Pancreas (tissue), 10 donors: Measurements from ENCODE around the gene PACRG. TPM values are rescaled to one million over a fixed set of nuclear protein-coding genes. Genes with fewer than 3 reads are reported as not detected.
A peak's percentile ranks its signal among the peaks of the same experiment; 100 is the strongest.

ENCODE experiments used
- ATAC-seq, 4 donors: fragments of 200-7000 bp; cut with Tn5 transposase; one replicate each; pipeline versions ENCODE4 v1.8.0 to v1.9.1; 2020; ENCODE audit warnings: mild to moderate bottlenecking in 4 of 4, moderate library complexity in 4 of 4
- DNase-seq, 6 donors: peaks; one replicate each; pipeline ENCODE4 v3.0.0-alpha.2; 2020
- FAIRE-seq: peaks from 2 replicates; lab custom pipeline; 2012; peaks lifted over from hg19 to GRCh38; lab: Jason Lieb, UNC
- H3K27ac ChIP-seq, 4 donors: fragments of 200-600 bp; sonication (generic); 1 replicate in 3 of 4; 2 replicates in 1 of 4; pipeline versions ENCODE4 v1.5.0 to v1.8.0; 2020
- H3K27me3 ChIP-seq, 4 donors: fragments of 200-600 bp; one replicate each; pipeline ENCODE4 v1.8.0; 2021
- H3K36me3 ChIP-seq, 3 donors: fragments of 200-600 bp; sonication (generic) in 1 of 3; one replicate each; pipeline versions ENCODE4 v1.5.0 to v1.8.0; 2020 to 2021
- H3K4me1 ChIP-seq, 3 donors: fragments of 200-600 bp; one replicate each; pipeline ENCODE4 v1.8.0; 2021
- H3K4me3 ChIP-seq, 4 donors: fragments of 200-600 bp; sonication (generic) in 2 of 4; one replicate each; pipeline versions ENCODE4 v1.5.0 to v1.8.0; 2020 to 2021
- H3K9me3 ChIP-seq, 4 donors: fragments of 200-600 bp; one replicate each; pipeline ENCODE4 v1.8.0; 2021
- CTCF ChIP-seq, 4 donors: fragments of 200-600 bp; sonication (generic) in 3 of 4; IDR thresholded peaks; one replicate each; pipeline versions ENCODE4 v1.5.0 to v1.8.0; 2021; ENCODE audit warnings: antibody characterized with exemption in 4 of 4
- WGBS, 2 donors: extraction: QIAGEN DNeasy Blood & Tissue Kit; methylation state at CpG; one replicate each; pipeline ENCODE4 v1.1.7; 2013; 5-methylcytosine and 5-hydroxymethylcytosine counted together
- intact Hi-C, 3 donors: fragments of 100-400 bp; cut with DNase I; formaldehyde crosslinking; loops; one replicate each; pipeline versions ENCODE4 v1.11.1 to v1.14.2; 2022
- polyA plus RNA-seq, 2 donors: library from polyadenylated mRNA; stranded (reverse); fragments of 200-250 nt; gene quantifications; one replicate each; pipeline ENCODE4 v1.2.3, GENCODE V29; 2013
- total RNA-seq, 6 donors: library from RNA; stranded (reverse); fragmentation: NEBNext Ultra II Directional in 4 of 6; extraction: Animal tissue kit (Norgen Biotek cat#: 25700) in 4 of 6; gene quantifications; one replicate each; pipeline versions ENCODE4 v1.2.1 to v1.2.4, GENCODE V29; 2021 to 2023
- donor health status: healthy with polysubstance abuse.
- donor health status: DM: no; HTN: no; CAD: no; lungs with moderate emphysema.
- donor health status: DM: no; HTN: no; CAD: no.
- donor health status: control.
- donor health status: control.
- donor health status: Bipolar disorder and iron deficiency.
- donor health status: DM: yes; HTN: yes; CAD: no.
- donor health status: DM: no; HTN: no; CAD: no.
- donor health status: DM: no; HTN: no; CAD: no.
- donor health status: DM: yes; HTN: yes; CAD: no.

The PACRG gene
- total and polyA plus RNA-seq, 8 donors, result 2.5 to 7.1 (median 3.5) TPM

GRCh38 chr6:162846723-162847122 is 118.9 kb downstream of the PACRG start:
- no peak for TF ChIP-seq CTCF (IDR thresholded peaks at IDR 0.05)
- no peak for ATAC-seq
- no peak for DNase-seq

GRCh38 chr6:162849269-162849668 is 121.5 kb downstream of the PACRG start:
- no peaks in the 10 kb centered on the region for H3K9me3 ChIP-seq
- FAIRE-seq (no peak), DNase-seq (no peak), ATAC-seq (no peak)
- intact Hi-C loops, result no loop called here
- H3K27ac ChIP-seq, result no peak overlapping the region
- no peaks in the 10 kb centered on the region for H3K36me3 ChIP-seq
- no peaks in the 10 kb centered on the region for H3K27me3 ChIP-seq
- H3K4me1 ChIP-seq, result peaks cover 0 to 9% (median 7%) of the 10 kb centered on the region in 3 donors
- H3K4me3 ChIP-seq, result no peak overlapping the region
- 76 to 81% methylated on average over 4 of the region's 4 CpGs for WGBS, 2 donors
- no peak for TF ChIP-seq CTCF (IDR thresholded peaks at IDR 0.05)

More at GRCh38 chr6:162846723-162847122, 118.9 kb downstream of the PACRG start:
- FAIRE-seq, result no peak
- intact Hi-C loops, result no loop called here
- H3K27me3 ChIP-seq, result no peaks in the 10 kb centered on the region
- no peaks in the 10 kb centered on the region for H3K36me3 ChIP-seq
- 94 to 97% methylated on average over 6 of the region's 6 CpGs for WGBS, 2 donors
- no peak overlapping the region for H3K27ac ChIP-seq
- H3K4me1 ChIP-seq, result no peaks in the 10 kb centered on the region
- H3K9me3 ChIP-seq, result no peaks in the 10 kb centered on the region
- no peak overlapping the region for H3K4me3 ChIP-seq

GRCh38 chr6:162852192-162852591 is 124.4 kb downstream of the PACRG start:
- no peak for TF ChIP-seq CTCF (IDR thresholded peaks at IDR 0.05)
- Histone ChIP-seq H3K27me3 (no peaks in the 10 kb centered on the region), H3K27ac (no peak overlapping the region), H3K4me1 (peaks cover 0 to 15% (median 10%) of the 10 kb centered on the region in 3 donors), H3K36me3 (no peaks in the 10 kb centered on the region), H3K4me3 (no peak overlapping the region), H3K9me3 (no peaks in the 10 kb centered on the region)
- no peak for ATAC-seq
- WGBS, 2 donors, result 95% methylated on average over 6 of the region's 6 CpGs
- intact Hi-C loops, result loop anchor here in 1 of 3 donors (10.0 kb wide), 1 partner anchor 1103 kb away; no protein-coding TSS in a partner anchor
- FAIRE-seq, result no peak
- DNase-seq, result no peak

GRCh38 chr6:162852840-162853577 is 125.2 kb downstream of the PACRG start:
- no peak overlapping the region for H3K4me3 ChIP-seq
- ATAC-seq, result no peak
- TF ChIP-seq CTCF (IDR thresholded peaks at IDR 0.05), result no peak
- no peaks in the 10 kb centered on the region for H3K36me3 ChIP-seq
- no peak overlapping the region for H3K27ac ChIP-seq
- no peaks in the 10 kb centered on the region for H3K27me3 ChIP-seq
- 74% methylated on average over 9 of the region's 9 CpGs for WGBS, 2 donors
- peaks cover 0 to 15% (median 10%) of the 10 kb centered on the region in 3 donors for H3K4me1 ChIP-seq
- no peaks in the 10 kb centered on the region for H3K9me3 ChIP-seq
- no peak for DNase-seq
- intact Hi-C loops, result loop anchor here in 1 of 3 donors (10.0 kb wide), 1 partner anchor 1102 kb away; no protein-coding TSS in a partner anchor
- FAIRE-seq, result no peak

- Histone ChIP-seq H3K27me3 (no peaks in the 10 kb centered on the region), H3K9me3 (no peaks in the 10 kb centered on the region), H3K27ac (no peak overlapping the region), H3K4me3 (no peak overlapping the region), H3K4me1 (peaks cover 0 to 15% (median 10%) of the 10 kb centered on the region in 3 donors), H3K36me3 (no peaks in the 10 kb centered on the region)
- intact Hi-C loops, result loop anchor here in 1 of 3 donors (10.0 kb wide), 1 partner anchor 1101 kb away; no protein-coding TSS in a partner anchor
- ATAC-seq (peak; percentile 67 to 81 (median 76)), FAIRE-seq (no peak), DNase-seq (no peak)
- no peak for TF ChIP-seq CTCF (IDR thresholded peaks at IDR 0.05)
- 18 to 21% methylated on average over 1 of the region's 1 CpG for WGBS, 2 donors
Measured at GRCh38 chr6:162854228-162854627, 126.5 kb downstream of the PACRG start.
